ENCODE data around the gene NCAPG2.

- TF ChIP-seq, protein P1, sequence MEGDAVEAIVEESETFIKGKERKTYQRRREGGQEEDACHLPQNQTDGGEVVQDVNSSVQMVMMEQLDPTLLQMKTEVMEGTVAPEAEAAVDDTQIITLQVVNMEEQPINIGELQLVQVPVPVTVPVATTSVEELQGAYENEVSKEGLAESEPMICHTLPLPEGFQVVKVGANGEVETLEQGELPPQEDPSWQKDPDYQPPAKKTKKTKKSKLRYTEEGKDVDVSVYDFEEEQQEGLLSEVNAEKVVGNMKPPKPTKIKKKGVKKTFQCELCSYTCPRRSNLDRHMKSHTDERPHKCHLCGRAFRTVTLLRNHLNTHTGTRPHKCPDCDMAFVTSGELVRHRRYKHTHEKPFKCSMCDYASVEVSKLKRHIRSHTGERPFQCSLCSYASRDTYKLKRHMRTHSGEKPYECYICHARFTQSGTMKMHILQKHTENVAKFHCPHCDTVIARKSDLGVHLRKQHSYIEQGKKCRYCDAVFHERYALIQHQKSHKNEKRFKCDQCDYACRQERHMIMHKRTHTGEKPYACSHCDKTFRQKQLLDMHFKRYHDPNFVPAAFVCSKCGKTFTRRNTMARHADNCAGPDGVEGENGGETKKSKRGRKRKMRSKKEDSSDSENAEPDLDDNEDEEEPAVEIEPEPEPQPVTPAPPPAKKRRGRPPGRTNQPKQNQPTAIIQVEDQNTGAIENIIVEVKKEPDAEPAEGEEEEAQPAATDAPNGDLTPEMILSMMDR (IDR thresholded peaks at IDR 0.05): no peak
- TF ChIP-seq POLR2A (IDR thresholded peaks at IDR 0.05) (no peak), EP300 (IDR thresholded peaks at IDR 0.05; ENCODE audit: low read depth) (no peak)
These were observed 56.4 kb downstream of the NCAPG2 start for GRCh38 chr7:158648168-158648567.

All from transverse colon (tissue), 3 donors.